Neural cell (in vitro differentiated cells): ENCODE measurements around the gene EPAS1.

Source experiments
- CTCF ChIP-seq: fragments of 450-650 bp; IDR thresholded peaks from 2 replicates; pipeline ENCODE4 v1.5.1; 2014; ENCODE audit warnings: antibody characterized with exemption, mild to moderate bottlenecking, moderate library complexity; ENCODE audit not compliant: poor library complexity, severe bottlenecking
- EP300 ChIP-seq: fragments of 450-650 bp; conservative IDR thresholded peaks from 2 replicates; pipeline ENCODE4 v1.6.1; 2014; ENCODE audit warnings: antibody characterized with exemption, mild to moderate bottlenecking, moderate library complexity; ENCODE audit not compliant: poor library complexity, severe bottlenecking
- EZH2 ChIP-seq: fragments of 200-600, 300-800 bp; shearing (Covaris generic), sonication (generic); IDR thresholded peaks from 2 replicates; pipeline ENCODE4 v1.6.1; 2014; ENCODE audit warnings: antibody characterized with exemption, low read length, borderline replicate concordance, mild to moderate bottlenecking; ENCODE audit not compliant: insufficient read depth, poor library complexity, severe bottlenecking
- POLR2AphosphoS5 ChIP-seq: IDR thresholded peaks from 2 replicates; pipeline ENCODE4 v1.6.1; 2012
- RAD21 ChIP-seq: fragments of 450-650 bp; conservative IDR thresholded peaks from 2 replicates; pipeline ENCODE4 v1.6.1; 2014; ENCODE audit warnings: antibody characterized with exemption, mild to moderate bottlenecking, moderate library complexity
- REST ChIP-seq: IDR thresholded peaks from 2 replicates; pipeline ENCODE4 v1.6.1; 2012; ENCODE audit warnings: borderline replicate concordance
- SMC3 ChIP-seq: fragments of 450-650 bp; conservative IDR thresholded peaks from 2 replicates; pipeline ENCODE4 v1.6.1; 2014; ENCODE audit warnings: antibody characterized with exemption, mild to moderate bottlenecking, moderate library complexity; ENCODE audit not compliant: poor library complexity
- TAF1 ChIP-seq: IDR thresholded peaks from 2 replicates; pipeline ENCODE4 v1.6.1; 2012; ENCODE audit warnings: low read depth

GRCh38 chr2:46410273-46411244, 113.4 kb downstream of the EPAS1 start:
- TF ChIP-seq CTCF (no peak), POLR2AphosphoS5 (no peak), RAD21 (no peak), EZH2 (no peak), REST (no peak), TAF1 (no peak), SMC3 (no peak), EP300 (no peak)
